ENCODE measurements around the gene HAND1.

The HAND1 gene

GRCh38 chr5:154503698-154504039 lies 25.6 kb upstream of the HAND1 start:
- no peak for DNase-seq

- no peak for DNase-seq
These were observed 24.2 kb upstream of the HAND1 start for GRCh38 chr5:154502180-154502579.

GRCh38 chr5:154501566-154501965 lies 23.5 kb upstream of the HAND1 start:
- DNase-seq, result no peak

GRCh38 chr5:154498994-154499393 lies 21.0 kb upstream of the HAND1 start:
- no peak for DNase-seq

GRCh38 chr5:154498591-154498990 lies 20.6 kb upstream of the HAND1 start:
- no peak for DNase-seq

- no peak for DNase-seq
These were observed 16.0 kb upstream of the HAND1 start for GRCh38 chr5:154494036-154494435.

GRCh38 chr5:154493274-154493673 lies 15.2 kb upstream of the HAND1 start:
- DNase-seq, result no peak

GRCh38 chr5:154491941-154492340 lies 13.9 kb upstream of the HAND1 start:
- DNase-seq, result no peak

- DNase-seq, result no peak
These were observed 9.5 kb upstream of the HAND1 start for GRCh38 chr5:154487541-154487940.

GRCh38 chr5:154486427-154486866 lies 8.4 kb upstream of the HAND1 start:
- DNase-seq, result no peak

- DNase-seq, result no peak
These were observed 7.9 kb upstream of the HAND1 start for GRCh38 chr5:154485850-154486426.

- no peak for DNase-seq
These were observed 7.1 kb upstream of the HAND1 start for GRCh38 chr5:154485096-154485491.

- DNase-seq, result no peak
These were observed 6.5 kb upstream of the HAND1 start for GRCh38 chr5:154484393-154485095.

GRCh38 chr5:154483654-154484392 lies 5.8 kb upstream of the HAND1 start:
- no peak for DNase-seq

- no peak for DNase-seq
These were observed 4.8 kb upstream of the HAND1 start for GRCh38 chr5:154482528-154483449.

GRCh38 chr5:154481584-154482381 lies 3.8 kb upstream of the HAND1 start:
- no peak for DNase-seq

- no peak for DNase-seq
These were observed 2.8 kb upstream of the HAND1 start for GRCh38 chr5:154480847-154481246.

GRCh38 chr5:154479944-154480750 lies 2.1 kb upstream of the HAND1 start:
- DNase-seq, result no peak

- DNase-seq, result no peak
These were observed 1.3 kb upstream of the HAND1 start for GRCh38 chr5:154479160-154479943.

GRCh38 chr5:154478752-154479159 lies 729 bp upstream of the HAND1 start:
- no peak for DNase-seq
